Epithelial cell of prostate (primary cell): ENCODE measurements around the gene RPL7A.
"Not testable (repeated sequence)": the region's sequence is repeated elsewhere in the genome, so short reads cannot be mapped to it uniquely, and the experiment has no call there.

ENCODE experiments used
- DNase-seq: peaks from one replicate; pipeline ENCODE4 v3.0.0-alpha.2; 2011; ENCODE audit warnings: low read depth, low spot score
- H3K27ac ChIP-seq: fragments of 450-650 bp; 2 replicates; pipeline ENCODE4 v1.5.1; 2017; ENCODE audit warnings: mild to moderate bottlenecking

RPL7A gene

GRCh38 chr9:133382507-133383141, 34.6 kb downstream of the RPL7A start:
- no peak for DNase-seq
- no peak overlapping the region for H3K27ac ChIP-seq

- DNase-seq = no peak
- H3K27ac ChIP-seq = no peak overlapping the region
These were observed 35.4 kb downstream of the RPL7A start for GRCh38 chr9:133383438-133383837.

- H3K27ac ChIP-seq = no peak overlapping the region
- DNase-seq = no peak
These were observed 36.8 kb downstream of the RPL7A start for GRCh38 chr9:133384736-133385321.

- DNase-seq = no peak
- H3K27ac ChIP-seq = no peak overlapping the region
These were observed 37.4 kb downstream of the RPL7A start for GRCh38 chr9:133385452-133385851.

GRCh38 chr9:133386338-133386737, 38.3 kb downstream of the RPL7A start:
- DNase-seq = no peak
- H3K27ac ChIP-seq = no peak overlapping the region

- DNase-seq = peak; percentile 64
- no peak overlapping the region for H3K27ac ChIP-seq
These were observed 39.7 kb downstream of the RPL7A start for GRCh38 chr9:133387680-133388079.

- DNase-seq = no peak
- H3K27ac ChIP-seq = no peak overlapping the region
These were observed 41.1 kb downstream of the RPL7A start for GRCh38 chr9:133389025-133389557.

- no peak for DNase-seq
- no peak overlapping the region for H3K27ac ChIP-seq
These were observed 41.5 kb downstream of the RPL7A start for GRCh38 chr9:133389562-133389961.

- no peak for DNase-seq
These were observed 42.7 kb downstream of the RPL7A start for GRCh38 chr9:133390713-133391112.

GRCh38 chr9:133391449-133391848, 43.4 kb downstream of the RPL7A start:
- not testable (repeated sequence) for DNase-seq, H3K27ac ChIP-seq

More at GRCh38 chr9:133390713-133391112, 42.7 kb downstream of the RPL7A start:
- H3K27ac ChIP-seq = no peak overlapping the region

- not testable (repeated sequence) for H3K27ac ChIP-seq, DNase-seq
These were observed 44.3 kb downstream of the RPL7A start for GRCh38 chr9:133392308-133392707.

GRCh38 chr9:133393399-133393798, 45.4 kb downstream of the RPL7A start:
- no peak for DNase-seq
- no peak overlapping the region for H3K27ac ChIP-seq

- DNase-seq = no peak
- no peak overlapping the region for H3K27ac ChIP-seq
These were observed 46.8 kb downstream of the RPL7A start for GRCh38 chr9:133394687-133395271.

- no peak overlapping the region for H3K27ac ChIP-seq
- DNase-seq = no peak
These were observed 48.9 kb downstream of the RPL7A start for GRCh38 chr9:133396952-133397351.

- no peak overlapping the region for H3K27ac ChIP-seq
- DNase-seq = no peak
These were observed 49.4 kb downstream of the RPL7A start for GRCh38 chr9:133397370-133397769.

GRCh38 chr9:133397895-133398294, 49.9 kb downstream of the RPL7A start:
- DNase-seq = no peak
- H3K27ac ChIP-seq = no peak overlapping the region

GRCh38 chr9:133400292-133400691, 52.3 kb downstream of the RPL7A start:
- DNase-seq = no peak

More at GRCh38 chr9:133400292-133400691, 52.3 kb downstream of the RPL7A start:
- no peak overlapping the region for H3K27ac ChIP-seq
